A673 (cell line): ENCODE data around the gene DENND5B. TPM values are rescaled to one million over a fixed set of nuclear protein-coding genes. Genes with fewer than 3 reads are reported as not detected.

ENCODE experiments used
- BruUV-seq: library from RNA; stranded (reverse); fragments of 400-500 nt; replicated peaks from 2 replicates; lab custom pipeline; 2021; lab: Mats Ljungman, UMichigan
- CTCF ChIA-PET: fragments of 300-600 bp; sonication (Branson Sonifier 250); formaldehyde crosslinking; loops from one replicate; lab custom pipeline; 2022; ENCODE audit warnings: antibody characterized with exemption; lab: Charles Lee
- POLR2A ChIA-PET: fragments of 300-600 bp; sonication (Branson Sonifier 250); formaldehyde crosslinking; loops from one replicate; lab custom pipeline; 2022; ENCODE audit warnings: antibody characterized with exemption; ENCODE audit not compliant: low non-redundant PET; lab: Charles Lee
- DNase-seq: peaks from one replicate; pipeline ENCODE4 v3.0.0-alpha.2; 2015; ENCODE audit warnings: low spot score
- H3K27ac ChIP-seq: fragments of 200-600 bp; sonication (generic); 2 replicates; pipeline ENCODE4 v1.5.1; 2016; ENCODE audit warnings: mixed run types, low read depth, mild to moderate bottlenecking, mixed read lengths, antibody characterized with exemption, low read length; ENCODE audit not compliant: poor library complexity, severe bottlenecking
- H3K27me3 ChIP-seq: fragments of 200-600 bp; sonication (generic); replicated peaks from 2 replicates; pipeline ENCODE4 v1.6.1; 2017; ENCODE audit warnings: mixed run types, low read depth, mild to moderate bottlenecking, mixed read lengths, antibody characterized with exemption, low read length; ENCODE audit not compliant: insufficient read depth, poor library complexity
- H3K36me3 ChIP-seq: fragments of 200-600 bp; sonication (generic); 2 replicates; pipeline ENCODE4 v1.6.1; 2016; ENCODE audit warnings: mixed run types, mild to moderate bottlenecking, mixed read lengths, antibody characterized with exemption, low read length; ENCODE audit not compliant: insufficient read depth, poor library complexity, severe bottlenecking
- H3K4me1 ChIP-seq: fragments of 200-600 bp; sonication (generic); 2 replicates; pipeline ENCODE4 v1.6.1; 2017; ENCODE audit warnings: mixed run types, mild to moderate bottlenecking, mixed read lengths, antibody characterized with exemption, low read length; ENCODE audit not compliant: insufficient read depth, poor library complexity, severe bottlenecking
- H3K4me3 ChIP-seq: fragments of 200-600 bp; sonication (generic); 2 replicates; pipeline ENCODE4 v1.5.1; 2016; ENCODE audit warnings: low read depth, mixed run types, mild to moderate bottlenecking, mixed read lengths, low read length; ENCODE audit not compliant: poor library complexity, severe bottlenecking
- H3K9me3 ChIP-seq: fragments of 200-600 bp; sonication (generic); 2 replicates; pipeline ENCODE4 v1.6.1; 2016; ENCODE audit warnings: mixed run types, low read depth, mild to moderate bottlenecking, mixed read lengths, antibody characterized with exemption, low read length; ENCODE audit not compliant: poor library complexity, severe bottlenecking
- CTCF ChIP-seq: fragments of 300-800, 200-600 bp; sonication (generic); conservative IDR thresholded peaks from 2 replicates; pipeline ENCODE4 v1.5.1; 2017; ENCODE audit warnings: low read depth, mild to moderate bottlenecking, antibody characterized with exemption, low read length, moderate library complexity, mixed read lengths
- EZH2 ChIP-seq: fragments of 200-600 bp; sonication (generic); IDR thresholded peaks from 2 replicates; pipeline ENCODE4 v1.6.1; 2017; ENCODE audit warnings: borderline replicate concordance, low read depth, mild to moderate bottlenecking, mixed read lengths, antibody characterized with exemption, low read length; ENCODE audit not compliant: poor library complexity, severe bottlenecking
- intact Hi-C: fragments of 100-400 bp; cut with micrococcal nuclease; formaldehyde crosslinking; loops from one replicate; pipeline ENCODE4 v1.10.0; 2022; ENCODE audit not compliant: unreplicated experiment
- total RNA-seq: library from RNA; stranded (reverse); gene quantifications from 2 replicates; pipeline ENCODE4 v1.2.3, GENCODE V29; 2021

DENND5B gene
- total RNA-seq, 1 experiment from 2014 or later = 7.6 TPM

GRCh38 chr12:31440134-31440533 lies 150.8 kb downstream of the DENND5B start:
- TF ChIP-seq CTCF (no peak), EZH2 (no peak)
- Histone ChIP-seq H3K9me3 (no peaks in the 10 kb centered on the region), H3K27me3 (no peaks in the 10 kb centered on the region), H3K27ac (no peak overlapping the region), H3K4me3 (no peak overlapping the region), H3K4me1 (peaks cover 5% of the 10 kb centered on the region), H3K36me3 (no peaks in the 10 kb centered on the region)
- no peak for DNase-seq
- BruUV-seq = no TSS peak
- POLR2A ChIA-PET = no interaction called here
- CTCF ChIA-PET = no interaction called here
- intact Hi-C loops = no loop called here

GRCh38 chr12:31431721-31432240 lies 159.2 kb downstream of the DENND5B start:
- ChIA-PET POLR2A (no interaction called here), CTCF (no interaction called here)
- Histone ChIP-seq H3K4me1 (no peaks in the 10 kb centered on the region), H3K36me3 (no peaks in the 10 kb centered on the region), H3K27me3 (no peaks in the 10 kb centered on the region), H3K4me3 (no peak overlapping the region), H3K27ac (no peak overlapping the region), H3K9me3 (no peaks in the 10 kb centered on the region)
- intact Hi-C loops = no loop called here
- TF ChIP-seq EZH2 (no peak), CTCF (no peak)
- no TSS peak for BruUV-seq
- no peak for DNase-seq

GRCh38 chr12:31423405-31423804 lies 167.5 kb downstream of the DENND5B start:
- Histone ChIP-seq H3K27me3 (no peaks in the 10 kb centered on the region), H3K36me3 (no peaks in the 10 kb centered on the region), H3K4me1 (no peaks in the 10 kb centered on the region), H3K9me3 (no peaks in the 10 kb centered on the region), H3K4me3 (no peak overlapping the region), H3K27ac (no peak overlapping the region)
- DNase-seq = no peak
- BruUV-seq = no TSS peak
- TF ChIP-seq EZH2 (no peak), CTCF (no peak)
- POLR2A ChIA-PET = no interaction called here
- intact Hi-C loops = no loop called here
- CTCF ChIA-PET = no interaction called here
